GM10847 (cell line): ENCODE results near the gene AUP1.
A peak's percentile ranks its signal among the peaks of the same experiment; 100 is the strongest.

ENCODE experiments used
- POLR2A ChIP-seq: IDR thresholded peaks from 2 replicates; pipeline ENCODE4 v1.6.1; 2011; ENCODE audit not compliant: insufficient read length; ENCODE audit errors: extremely low read depth

AUP1 gene

GRCh38 chr2:74550231-74550630, 20.7 kb upstream of the AUP1 start:
- TF ChIP-seq POLR2A = no peak

DNA sequence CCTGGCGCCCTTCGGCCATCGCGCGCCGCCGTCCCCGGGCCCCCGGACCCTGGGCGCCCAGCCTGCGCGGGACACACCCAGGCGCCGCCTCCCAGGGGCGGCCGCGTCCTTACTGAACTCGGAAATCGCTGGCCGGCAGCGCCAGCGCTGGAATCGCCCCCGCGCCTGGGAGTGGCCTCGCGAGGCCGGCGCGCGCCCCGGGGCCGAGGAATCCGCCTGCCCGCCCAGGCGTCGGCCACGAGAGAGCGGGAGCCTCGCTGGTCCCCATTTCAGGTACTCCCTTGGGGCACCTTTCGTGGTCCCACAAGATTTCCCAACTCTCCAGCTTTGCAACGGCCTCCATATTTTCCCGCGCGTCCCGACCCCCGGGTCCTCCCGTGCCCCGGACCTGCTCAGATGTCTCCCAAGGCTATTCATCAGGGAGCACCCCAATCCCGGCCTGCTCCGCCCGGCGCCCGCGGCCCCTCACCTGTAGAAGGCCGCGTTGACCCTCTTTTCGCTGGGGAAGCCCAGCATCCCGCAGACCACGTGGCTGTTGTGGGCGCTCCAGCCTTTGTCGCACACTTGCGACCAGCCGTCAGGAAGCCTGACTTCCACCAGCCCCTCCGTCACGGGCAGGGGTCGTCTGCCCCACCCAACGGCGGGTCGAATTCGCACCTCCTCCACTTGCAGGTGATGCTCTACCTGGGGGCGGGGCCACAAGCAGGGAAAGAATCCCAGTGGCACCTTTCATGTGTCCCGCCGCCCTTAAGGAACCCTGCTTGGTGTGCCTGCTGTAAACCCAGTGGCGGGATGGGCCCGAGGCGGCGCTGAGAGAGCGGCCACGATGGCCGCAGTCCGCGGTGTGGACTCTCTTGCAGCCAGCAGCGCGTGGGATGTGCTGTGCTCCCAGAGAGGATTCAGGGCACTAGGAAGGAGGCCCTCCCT, 19.7 kb upstream of the AUP1 start:
- TF ChIP-seq POLR2A = peak; percentile 24

- no peak for TF ChIP-seq POLR2A
Observed at GRCh38 chr2:74548285-74548899, 18.9 kb upstream of the AUP1 start.

- no peak for TF ChIP-seq POLR2A
Observed at GRCh38 chr2:74546004-74546403, 16.5 kb upstream of the AUP1 start.

DNA sequence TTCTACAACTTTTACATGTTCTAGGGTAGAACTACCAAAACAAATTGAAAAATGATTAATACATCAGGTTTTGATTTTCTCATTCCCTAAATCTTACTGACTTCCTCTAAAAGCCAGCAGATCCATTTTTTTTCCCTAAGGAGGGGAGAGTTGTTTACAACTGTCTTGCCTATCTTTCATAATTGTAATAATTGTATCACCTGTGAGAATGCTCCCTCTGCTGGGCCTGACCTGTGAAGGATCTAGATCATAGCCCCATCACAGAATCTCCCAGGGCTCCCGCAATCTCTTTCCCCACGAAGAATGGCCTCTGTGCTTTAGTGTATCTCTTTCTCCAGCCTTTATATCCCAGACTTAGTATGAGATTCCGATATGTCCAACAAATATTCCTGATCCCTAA, 15.1 kb upstream of the AUP1 start:
- TF ChIP-seq POLR2A = no peak

DNA sequence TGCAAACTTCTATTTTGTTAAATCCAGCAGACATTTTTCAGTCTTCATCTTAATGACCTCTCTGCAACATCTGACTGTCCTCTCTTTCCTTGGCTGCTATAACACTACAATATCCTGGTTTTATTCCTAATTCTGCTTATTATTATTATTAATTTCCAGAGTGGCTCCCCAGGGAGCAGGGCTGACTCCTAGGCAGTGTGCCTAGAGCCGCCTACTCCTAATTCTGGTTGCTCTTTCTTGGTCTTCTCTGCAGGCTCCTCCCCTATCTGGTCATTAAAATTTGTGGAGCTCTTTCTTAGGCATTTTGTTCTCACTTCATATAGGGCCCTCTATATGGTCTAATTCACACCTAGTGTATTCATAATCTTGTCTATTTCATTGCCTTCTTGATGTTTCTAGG, 13.5 kb upstream of the AUP1 start:
- no peak for TF ChIP-seq POLR2A

DNA sequence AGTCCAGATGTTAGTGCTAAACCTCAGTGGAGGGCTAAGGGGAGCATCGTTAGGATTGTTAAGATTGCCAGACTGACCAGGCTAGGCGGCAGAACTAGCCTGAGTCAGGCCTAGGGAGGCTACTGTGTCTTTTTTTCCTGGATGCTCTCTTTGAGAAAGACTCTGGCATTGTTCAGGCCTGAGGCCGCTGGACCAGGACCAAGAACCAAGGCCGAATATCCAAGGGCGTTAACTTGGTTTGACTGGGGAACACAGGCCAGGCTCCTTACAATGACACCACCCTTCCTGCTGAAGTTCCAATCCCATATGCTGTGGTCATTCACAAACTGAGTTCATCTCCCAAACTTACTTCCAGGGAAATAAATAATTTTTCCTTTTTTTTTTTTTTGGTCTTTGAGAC, 10.8 kb upstream of the AUP1 start:
- no peak for TF ChIP-seq POLR2A

DNA sequence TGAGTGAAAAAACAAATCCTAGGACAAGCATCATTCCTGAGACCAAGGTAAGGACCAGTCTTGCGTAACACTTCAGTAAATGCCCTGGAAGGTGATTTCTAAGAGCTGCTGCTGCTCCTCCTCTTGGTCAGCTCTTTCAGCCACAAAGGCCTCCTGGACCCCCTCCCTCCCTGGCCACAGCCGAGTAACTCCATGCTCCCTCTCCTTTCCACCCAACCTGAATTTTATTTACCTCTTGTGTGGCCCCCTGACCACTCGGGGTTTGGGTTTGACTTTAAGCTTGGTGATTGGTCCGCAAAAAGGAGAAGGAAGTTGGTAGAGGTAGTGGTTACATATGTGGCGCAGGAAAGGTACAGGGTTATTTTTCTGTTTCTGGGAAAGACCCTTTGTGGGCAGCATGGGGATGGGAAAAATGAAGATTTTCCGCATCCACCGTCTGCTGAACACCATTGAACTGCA, 9.4 kb upstream of the AUP1 start:
- TF ChIP-seq POLR2A = no peak

GRCh38 chr2:74537140-74537539, 7.6 kb upstream of the AUP1 start:
- TF ChIP-seq POLR2A = no peak

GRCh38 chr2:74536166-74536950, 6.9 kb upstream of the AUP1 start:
- TF ChIP-seq POLR2A = no peak

- TF ChIP-seq POLR2A = no peak
Observed at GRCh38 chr2:74535440-74535965, 6.0 kb upstream of the AUP1 start.

- no peak for TF ChIP-seq POLR2A
Observed at GRCh38 chr2:74534411-74534810, 4.9 kb upstream of the AUP1 start.

DNA sequence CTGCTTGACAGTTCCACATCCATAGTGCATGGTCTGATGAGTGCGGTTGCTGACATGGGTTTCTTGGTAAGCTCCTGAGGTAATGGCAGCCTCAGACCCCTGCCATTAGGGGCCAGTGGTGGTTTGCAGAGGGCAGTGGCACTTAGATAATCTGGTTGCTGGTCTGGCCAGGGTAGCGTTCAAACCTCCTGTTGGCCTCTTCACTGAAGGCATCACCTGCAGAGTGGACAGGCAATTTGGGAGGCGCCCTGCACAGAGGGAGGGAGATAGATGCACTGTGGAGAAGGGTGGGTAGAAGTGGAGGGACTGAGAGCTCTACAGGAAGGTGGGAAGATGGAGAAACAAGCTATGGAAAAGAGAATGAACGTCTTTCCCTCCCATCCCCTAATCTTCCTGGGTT, 4.0 kb upstream of the AUP1 start:
- no peak for TF ChIP-seq POLR2A

DNA sequence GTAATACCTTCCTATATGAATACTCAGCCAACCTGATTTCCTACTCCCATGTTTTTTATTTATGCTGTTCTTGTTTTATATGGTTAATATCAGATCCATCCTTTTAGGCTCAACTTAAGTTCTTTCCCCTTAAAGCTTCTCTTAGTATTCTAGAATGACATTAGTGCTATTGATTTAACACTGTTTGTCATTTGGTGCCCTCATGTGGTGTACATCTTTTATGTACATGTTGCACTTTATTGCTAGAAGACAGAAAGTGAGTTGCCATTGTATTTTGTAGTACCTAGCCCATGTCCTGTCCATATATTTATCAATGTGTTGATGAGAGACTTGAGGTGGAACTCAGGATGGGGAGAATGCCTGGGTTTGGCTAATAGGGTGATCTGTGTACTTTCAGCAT, 2.7 kb upstream of the AUP1 start:
- TF ChIP-seq POLR2A = no peak

- no peak for TF ChIP-seq POLR2A
Observed at GRCh38 chr2:74531666-74532065, 2.2 kb upstream of the AUP1 start.
